IPS DF 6.9 (cell line): ENCODE results near the gene NEGR1.

Experiments
- DNase-seq: peaks from one replicate; pipeline ENCODE4 v3.0.0-alpha.2; 2013; ENCODE audit warnings: low read depth, low spot score
- H3K27ac ChIP-seq: one replicate; pipeline ENCODE4 v1.5.1; 2013; ENCODE audit warnings: low read length, control low read depth
- H3K27me3 ChIP-seq: 2 replicates; pipeline ENCODE4 v1.6.1; 2013; ENCODE audit warnings: mild to moderate bottlenecking, low read length; ENCODE audit not compliant: control insufficient read depth, insufficient read depth
- H3K36me3 ChIP-seq: 2 replicates; pipeline ENCODE4 v1.6.1; 2013; ENCODE audit warnings: low read length; ENCODE audit not compliant: control insufficient read depth, insufficient read depth
- H3K4me1 ChIP-seq: 2 replicates; pipeline ENCODE4 v1.6.1; 2013; ENCODE audit warnings: low read length; ENCODE audit not compliant: control insufficient read depth, insufficient read depth
- H3K4me3 ChIP-seq: 2 replicates; pipeline ENCODE4 v1.5.1; 2013; ENCODE audit warnings: mild to moderate bottlenecking, low read length
- H3K9me3 ChIP-seq: 2 replicates; pipeline ENCODE4 v1.6.1; 2013; ENCODE audit warnings: low read length, inconsistent platforms; ENCODE audit not compliant: control insufficient read depth, insufficient read depth
- WGBS: extraction: QIAGEN DNeasy Blood & Tissue Kit; methylation state at CpG from one replicate; pipeline ENCODE4 v1.1.7; 2013; ENCODE audit warnings: mixed read lengths, missing lambda C conversion rate; ENCODE audit not compliant: insufficient read length, insufficient coverage; 5-methylcytosine and 5-hydroxymethylcytosine counted together

NEGR1 gene

DNA sequence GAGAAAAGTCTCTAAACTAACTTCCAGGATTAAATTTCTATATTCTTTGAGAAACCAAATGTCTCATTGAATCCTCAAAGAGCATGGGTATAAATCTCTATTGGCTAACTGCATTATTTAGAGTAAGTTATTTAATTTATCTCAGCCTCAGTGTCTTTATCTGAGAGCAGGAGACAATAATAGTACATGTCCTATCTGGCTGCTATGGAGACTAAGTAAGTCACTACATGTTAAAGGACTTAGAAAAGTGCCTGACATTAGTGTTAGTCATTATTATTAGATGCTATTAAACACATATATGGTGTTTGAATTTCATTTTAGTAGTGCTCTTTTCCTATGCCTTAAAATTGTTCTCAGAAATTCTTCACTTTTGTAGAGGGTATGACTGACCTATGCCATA, 505.2 kb downstream of the NEGR1 start:
- no peaks in the 10 kb centered on the region for H3K27me3 ChIP-seq
- H3K27ac ChIP-seq: no peak overlapping the region
- no peak for DNase-seq
- H3K36me3 ChIP-seq: no peaks in the 10 kb centered on the region
- H3K4me3 ChIP-seq: no peak overlapping the region
- no peaks in the 10 kb centered on the region for H3K9me3 ChIP-seq
- peaks cover 2% of the 10 kb centered on the region; the same call in 1 of the 2 replicates for H3K4me1 ChIP-seq

DNA sequence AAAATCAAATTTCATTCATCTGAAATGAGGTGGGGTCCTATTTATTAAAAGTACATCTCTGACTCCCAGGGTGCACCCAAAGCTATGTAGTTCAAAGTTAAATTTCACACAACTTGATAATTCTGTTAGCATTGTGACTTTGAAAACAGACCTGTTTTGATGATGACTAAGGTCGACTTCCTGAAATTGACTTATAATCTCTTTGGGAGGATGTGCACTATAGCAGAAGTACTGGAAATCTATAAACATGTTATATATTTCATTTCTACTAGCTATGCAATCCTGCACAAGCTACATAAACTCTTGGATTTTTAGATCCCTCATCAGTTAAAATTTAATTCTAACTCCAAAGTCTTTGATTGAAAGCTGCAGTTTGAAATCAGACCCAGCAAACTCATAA, 507.6 kb downstream of the NEGR1 start:
- no peak overlapping the region for H3K27ac ChIP-seq
- H3K9me3 ChIP-seq: no peaks in the 10 kb centered on the region
- no peaks in the 10 kb centered on the region for H3K27me3 ChIP-seq
- H3K36me3 ChIP-seq: no peaks in the 10 kb centered on the region
- WGBS: no CpG with 5 or more reads among the region's 1 CpG
- H3K4me1 ChIP-seq: no peaks in the 10 kb centered on the region
- H3K4me3 ChIP-seq: no peak overlapping the region
- no peak for DNase-seq

DNA sequence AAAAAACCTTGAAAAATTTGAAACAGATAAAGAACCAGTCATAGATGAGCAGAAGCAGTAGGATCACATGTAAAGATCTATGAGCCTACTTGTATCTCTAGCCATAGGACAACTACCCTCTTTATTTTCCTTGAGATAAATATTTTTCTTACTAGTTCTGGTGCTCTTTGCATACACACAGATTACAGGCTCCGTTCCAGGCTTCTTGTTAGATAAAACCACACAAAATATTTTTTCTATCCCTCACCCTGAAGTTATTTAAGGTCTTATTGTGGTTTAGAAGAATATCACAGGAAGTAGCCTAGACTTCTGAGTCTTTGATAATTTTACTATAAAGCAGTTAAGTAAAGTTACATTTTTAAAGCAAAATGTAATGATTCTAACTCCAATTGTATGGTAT, 512.2 kb downstream of the NEGR1 start:
- H3K27ac ChIP-seq: no peak overlapping the region
- no peak for DNase-seq
- no peaks in the 10 kb centered on the region for H3K9me3 ChIP-seq
- no peaks in the 10 kb centered on the region for H3K4me1 ChIP-seq
- no peaks in the 10 kb centered on the region for H3K27me3 ChIP-seq
- WGBS: no CpG with 5 or more reads among the region's 1 CpG
- H3K4me3 ChIP-seq: no peak overlapping the region
- no peaks in the 10 kb centered on the region for H3K36me3 ChIP-seq

DNA sequence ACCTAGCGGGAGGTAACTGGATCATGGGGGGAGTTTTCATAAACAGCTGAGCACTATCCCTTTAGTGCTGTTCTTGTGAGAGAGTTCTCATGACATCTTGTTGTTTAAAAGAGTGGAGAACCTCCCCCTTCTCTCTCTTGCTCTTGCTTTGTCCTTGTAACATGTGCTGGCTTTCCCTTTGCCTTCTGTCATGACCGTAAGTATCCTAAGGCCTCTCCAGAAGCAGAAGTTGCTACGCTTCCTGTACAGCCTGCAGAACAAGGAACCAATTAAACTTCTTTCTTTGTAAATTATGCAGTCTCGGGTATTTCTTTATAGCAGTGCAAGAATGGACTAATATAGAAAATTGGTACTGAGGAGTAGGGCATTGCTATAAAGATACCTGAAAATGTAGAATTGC, 515.6 kb downstream of the NEGR1 start:
- Histone ChIP-seq H3K27me3 (no peaks in the 10 kb centered on the region), H3K9me3 (no peaks in the 10 kb centered on the region), H3K4me3 (no peak overlapping the region), H3K27ac (no peak overlapping the region), H3K36me3 (no peaks in the 10 kb centered on the region), H3K4me1 (no peaks in the 10 kb centered on the region)
- WGBS: no CpG with 5 or more reads among the region's 4 CpGs
- DNase-seq: no peak

DNA sequence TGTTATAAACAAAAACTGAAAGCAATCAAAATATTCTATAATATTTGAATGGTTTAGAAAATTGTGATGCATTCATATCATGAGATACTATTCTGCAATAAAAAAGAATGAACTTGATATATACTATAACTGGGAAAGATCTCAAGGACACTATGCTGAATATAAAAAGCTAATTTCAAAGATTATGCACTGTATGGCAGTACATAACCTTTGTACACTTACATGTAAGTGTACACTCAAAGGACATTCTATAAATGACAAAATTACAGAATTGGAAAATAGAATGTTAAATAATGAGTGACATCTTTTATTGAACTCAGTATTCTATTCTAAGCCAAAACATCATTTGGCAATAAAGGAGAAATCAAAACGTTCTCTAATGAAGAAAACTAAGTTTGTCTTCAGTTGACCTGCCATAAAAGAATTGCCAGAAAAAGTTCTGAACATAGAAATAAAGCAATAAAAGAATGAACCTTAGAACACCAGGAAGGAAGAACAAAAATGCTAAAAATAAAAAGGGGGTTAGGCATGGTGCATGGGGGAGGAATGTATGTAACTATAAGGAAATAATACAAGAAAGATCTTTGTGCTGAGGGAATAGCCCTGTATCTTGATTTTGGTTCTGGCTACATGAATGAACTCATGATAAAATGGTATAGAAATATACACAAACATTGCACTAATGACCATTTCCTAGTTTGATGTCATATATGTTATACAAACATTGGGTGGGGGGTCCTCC, 519.7 kb downstream of the NEGR1 start:
- H3K27ac ChIP-seq: no peak overlapping the region
- no peaks in the 10 kb centered on the region for H3K9me3 ChIP-seq
- H3K4me3 ChIP-seq: no peak overlapping the region
- no peaks in the 10 kb centered on the region for H3K27me3 ChIP-seq
- WGBS: no CpG with 5 or more reads among the region's 1 CpG
- no peak for DNase-seq
- no peaks in the 10 kb centered on the region for H3K4me1 ChIP-seq
- H3K36me3 ChIP-seq: no peaks in the 10 kb centered on the region

DNA sequence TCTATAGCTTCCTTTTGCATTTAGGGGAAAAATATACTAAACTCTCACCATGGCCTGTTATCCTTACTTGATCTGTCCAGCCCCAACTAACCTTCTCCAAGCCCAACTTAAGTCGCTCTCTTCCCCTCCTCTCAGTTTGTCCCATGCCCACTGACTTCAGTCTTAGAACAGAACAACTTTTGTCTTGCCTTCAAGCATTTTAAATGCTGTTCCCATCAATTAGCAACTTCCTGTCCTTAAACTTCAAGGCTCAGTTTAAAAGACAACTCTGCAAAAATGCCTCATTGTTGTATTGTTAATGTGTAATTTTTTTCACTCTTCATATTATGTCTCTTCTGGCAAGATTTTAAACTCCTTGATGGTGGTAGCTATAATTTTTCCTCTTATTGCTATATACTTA, 526.9 kb downstream of the NEGR1 start:
- no peak overlapping the region for H3K4me3 ChIP-seq
- no peaks in the 10 kb centered on the region for H3K36me3 ChIP-seq
- WGBS: no CpG with 5 or more reads among the region's 1 CpG
- H3K27ac ChIP-seq: no peak overlapping the region
- no peaks in the 10 kb centered on the region; the same call in 1 of the 2 replicates for H3K4me1 ChIP-seq
- no peaks in the 10 kb centered on the region for H3K9me3 ChIP-seq
- DNase-seq: no peak
- H3K27me3 ChIP-seq: no peaks in the 10 kb centered on the region

DNA sequence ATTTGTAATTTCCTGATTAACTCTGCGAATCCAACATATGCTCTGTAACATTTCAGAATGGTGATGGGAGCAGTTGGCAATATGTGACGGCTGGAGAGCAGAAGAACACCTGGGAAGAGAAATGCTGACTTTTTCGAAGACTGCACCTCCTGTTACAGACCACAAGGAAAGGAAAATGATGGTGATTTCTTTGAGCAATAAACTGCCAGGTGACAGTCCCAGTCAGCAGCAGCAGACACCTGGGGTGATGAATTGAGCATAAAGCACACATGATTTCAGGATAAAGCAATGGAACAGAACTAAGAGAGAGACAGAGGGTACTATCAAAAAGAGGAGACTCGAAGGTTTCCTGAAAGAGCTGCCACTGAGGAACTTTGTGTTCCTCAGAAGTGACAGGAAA, 528.6 kb downstream of the NEGR1 start:
- no peaks in the 10 kb centered on the region for H3K36me3 ChIP-seq
- no peaks in the 10 kb centered on the region; the same call in 1 of the 2 replicates for H3K4me1 ChIP-seq
- DNase-seq: no peak
- no CpG with 5 or more reads among the region's 4 CpGs for WGBS
- no peak overlapping the region for H3K4me3 ChIP-seq
- no peaks in the 10 kb centered on the region for H3K27me3 ChIP-seq
- no peaks in the 10 kb centered on the region for H3K9me3 ChIP-seq
- no peak overlapping the region for H3K27ac ChIP-seq

DNA sequence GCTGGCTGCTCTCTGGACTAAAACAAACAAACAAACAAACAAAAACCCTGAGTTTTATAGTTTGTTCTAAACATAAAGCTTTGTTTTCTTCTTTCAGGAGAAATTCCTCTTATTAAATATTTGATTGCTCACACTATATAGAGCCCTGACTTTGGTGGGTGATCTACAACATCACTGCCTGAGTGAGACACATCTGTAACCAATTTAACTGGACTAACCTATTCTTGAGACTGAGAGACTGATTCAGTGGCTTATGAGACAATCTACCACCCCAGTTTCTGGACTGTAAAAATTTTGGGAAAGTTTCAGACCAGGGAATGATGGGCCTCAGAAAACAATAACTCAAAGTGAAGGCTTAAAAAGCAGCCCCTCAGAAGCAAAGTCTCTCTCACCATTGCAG, 537.0 kb downstream of the NEGR1 start:
- H3K4me3 ChIP-seq: no peak overlapping the region
- H3K4me1 ChIP-seq: no peaks in the 10 kb centered on the region
- no peak overlapping the region for H3K27ac ChIP-seq
- H3K9me3 ChIP-seq: no peaks in the 10 kb centered on the region
- H3K36me3 ChIP-seq: no peaks in the 10 kb centered on the region
- DNase-seq: no peak
- H3K27me3 ChIP-seq: no peaks in the 10 kb centered on the region

DNA sequence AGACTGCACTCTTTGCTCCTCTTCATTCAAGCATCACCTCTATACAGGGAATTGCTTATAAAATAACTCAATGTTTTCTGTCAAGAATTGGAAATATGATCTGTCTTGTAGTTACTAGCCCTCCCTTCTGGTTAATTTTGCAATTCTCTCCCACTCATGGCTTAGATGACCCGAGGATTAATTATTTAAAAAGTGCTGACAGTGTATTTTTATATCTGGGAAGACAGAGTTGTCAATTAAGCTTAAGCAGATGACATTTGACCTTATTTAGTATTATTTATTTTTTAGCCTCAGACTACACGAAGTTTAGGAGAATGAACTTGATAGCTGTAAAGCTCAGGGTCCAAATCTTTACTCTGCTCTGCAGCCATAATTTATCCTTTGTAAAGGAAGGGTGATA, 538.5 kb downstream of the NEGR1 start:
- H3K4me3 ChIP-seq: no peak overlapping the region
- no peaks in the 10 kb centered on the region for H3K36me3 ChIP-seq
- no peaks in the 10 kb centered on the region for H3K4me1 ChIP-seq
- H3K27ac ChIP-seq: no peak overlapping the region
- no CpG with 5 or more reads among the region's 2 CpGs for WGBS
- no peaks in the 10 kb centered on the region for H3K9me3 ChIP-seq
- DNase-seq: no peak
- no peaks in the 10 kb centered on the region for H3K27me3 ChIP-seq

DNA sequence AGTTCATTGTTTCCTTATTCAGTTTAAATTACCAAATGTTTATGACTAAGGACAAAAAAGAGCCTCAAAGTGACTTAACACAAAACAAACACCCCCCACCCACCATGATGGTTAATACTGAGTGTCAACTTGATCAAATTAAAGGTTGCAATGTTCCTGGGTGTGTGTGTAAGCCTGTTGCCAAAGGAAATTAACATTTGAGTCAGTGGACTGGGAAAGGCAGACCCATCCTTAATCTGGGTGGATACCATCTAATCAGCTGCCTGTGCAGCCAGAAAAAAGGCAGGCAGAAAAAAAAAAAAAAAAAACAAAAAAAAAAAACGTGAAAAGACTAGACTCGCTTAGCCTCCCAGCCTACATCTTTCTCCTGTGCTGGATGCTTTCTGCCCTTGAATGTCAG, 543.4 kb downstream of the NEGR1 start:
- Histone ChIP-seq H3K4me3 (no peak overlapping the region), H3K9me3 (no peaks in the 10 kb centered on the region), H3K4me1 (peaks cover 4% of the 10 kb centered on the region; the same call in 1 of the 2 replicates), H3K27me3 (no peaks in the 10 kb centered on the region), H3K27ac (no peak overlapping the region), H3K36me3 (no peaks in the 10 kb centered on the region)
- no CpG with 5 or more reads among the region's 2 CpGs for WGBS
- no peak for DNase-seq

DNA sequence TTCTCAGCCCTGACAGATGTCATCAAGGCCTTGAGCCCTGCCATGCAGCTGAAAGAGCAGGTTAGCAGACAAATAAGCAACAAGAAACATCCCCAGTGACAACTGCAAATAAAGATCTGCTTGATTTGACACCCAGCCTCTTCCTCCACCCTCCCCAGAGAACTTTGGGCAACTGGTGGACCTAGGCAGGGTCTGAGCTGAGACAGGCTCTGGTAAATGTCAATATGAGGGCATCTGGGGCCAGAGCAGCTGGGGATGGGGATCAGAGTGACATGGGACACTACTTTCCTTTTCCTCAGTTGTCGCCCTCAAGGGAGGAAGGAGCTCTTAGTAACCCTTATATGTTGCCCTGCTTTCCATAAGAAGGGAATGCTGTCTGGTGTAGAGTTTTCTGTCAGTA, 544.1 kb downstream of the NEGR1 start:
- Histone ChIP-seq H3K27ac (no peak overlapping the region), H3K36me3 (no peaks in the 10 kb centered on the region), H3K9me3 (no peaks in the 10 kb centered on the region), H3K27me3 (no peaks in the 10 kb centered on the region), H3K4me1 (peaks cover 4% of the 10 kb centered on the region; the same call in 1 of the 2 replicates), H3K4me3 (no peak overlapping the region)
- no peak for DNase-seq
- no CpG with 5 or more reads among the region's 1 CpG for WGBS
